NB4 (cell line): ENCODE data around the gene CRTC2.

Experiments used
- MYC ChIP-seq: IDR thresholded peaks from 2 replicates; pipeline ENCODE4 v1.6.1; 2011; ENCODE audit warnings: low read depth, low read length
- POLR2A ChIP-seq: IDR thresholded peaks from 2 replicates; pipeline ENCODE4 v1.6.1; 2011; ENCODE audit warnings: mild to moderate bottlenecking; ENCODE audit not compliant: insufficient read length; ENCODE audit errors: extremely low read depth
- TF ChIP-seq, protein P1 (sequence below): IDR thresholded peaks from one replicate; pipeline ENCODE4 v1.5.1; 2012; ENCODE audit warnings: low read depth, low read length

DNA sequence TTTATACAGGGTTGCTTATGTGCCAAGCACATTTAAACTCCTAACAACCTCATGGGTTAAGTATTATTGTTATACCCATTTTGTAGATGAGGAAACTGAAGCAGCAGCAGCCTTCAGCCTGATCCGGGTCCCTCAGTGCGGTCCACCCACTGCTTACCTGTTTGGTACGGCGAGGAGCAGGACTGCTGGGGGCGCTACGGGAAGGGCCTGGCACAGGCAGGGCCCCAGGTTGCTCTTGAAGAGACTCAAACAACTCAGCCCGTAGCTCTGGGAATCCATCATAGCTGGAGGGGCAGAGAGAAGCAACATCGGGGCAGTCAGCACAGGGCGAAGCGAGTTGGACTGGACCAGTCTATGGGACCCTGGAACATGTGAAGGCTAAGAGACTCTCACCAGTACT, 21.1 kb downstream of the CRTC2 start:
- TF ChIP-seq, protein P1, sequence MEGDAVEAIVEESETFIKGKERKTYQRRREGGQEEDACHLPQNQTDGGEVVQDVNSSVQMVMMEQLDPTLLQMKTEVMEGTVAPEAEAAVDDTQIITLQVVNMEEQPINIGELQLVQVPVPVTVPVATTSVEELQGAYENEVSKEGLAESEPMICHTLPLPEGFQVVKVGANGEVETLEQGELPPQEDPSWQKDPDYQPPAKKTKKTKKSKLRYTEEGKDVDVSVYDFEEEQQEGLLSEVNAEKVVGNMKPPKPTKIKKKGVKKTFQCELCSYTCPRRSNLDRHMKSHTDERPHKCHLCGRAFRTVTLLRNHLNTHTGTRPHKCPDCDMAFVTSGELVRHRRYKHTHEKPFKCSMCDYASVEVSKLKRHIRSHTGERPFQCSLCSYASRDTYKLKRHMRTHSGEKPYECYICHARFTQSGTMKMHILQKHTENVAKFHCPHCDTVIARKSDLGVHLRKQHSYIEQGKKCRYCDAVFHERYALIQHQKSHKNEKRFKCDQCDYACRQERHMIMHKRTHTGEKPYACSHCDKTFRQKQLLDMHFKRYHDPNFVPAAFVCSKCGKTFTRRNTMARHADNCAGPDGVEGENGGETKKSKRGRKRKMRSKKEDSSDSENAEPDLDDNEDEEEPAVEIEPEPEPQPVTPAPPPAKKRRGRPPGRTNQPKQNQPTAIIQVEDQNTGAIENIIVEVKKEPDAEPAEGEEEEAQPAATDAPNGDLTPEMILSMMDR = no peak
- no peak for TF ChIP-seq MYC
- TF ChIP-seq POLR2A = no peak
